Caki2 (cell line): ENCODE data around the gene AFMID. TPM values are rescaled to one million over a fixed set of nuclear protein-coding genes. Genes with fewer than 3 reads are reported as not detected.
"Not testable (repeated sequence)": the region's sequence is repeated elsewhere in the genome, so short reads cannot be mapped to it uniquely, and the experiment has no call there.

Source experiments
- DNase-seq: peaks from one replicate; pipeline ENCODE4 v3.0.0-alpha.2; 2015; ENCODE audit warnings: low read depth
- in situ Hi-C: cut with HindIII; loops from 2 replicates; pipeline ENCODE4 v1.10.0; 2016; ENCODE audit warnings: low sequenced_read_pairs, low pct_unique_long_range_greater_than_20kb, mixed read lengths
- total RNA-seq: library from RNA; depleted of rRNA; stranded (reverse); fragments of >200 nt; shearing (Covaris generic); gene quantifications from 2 replicates; pipeline ENCODE4 v1.2.3, GENCODE V29; 2014; ENCODE audit warnings: low replicate concordance

Gene AFMID
- total RNA-seq, 1 experiment from 2014 or later = 41.1 TPM

DNA sequence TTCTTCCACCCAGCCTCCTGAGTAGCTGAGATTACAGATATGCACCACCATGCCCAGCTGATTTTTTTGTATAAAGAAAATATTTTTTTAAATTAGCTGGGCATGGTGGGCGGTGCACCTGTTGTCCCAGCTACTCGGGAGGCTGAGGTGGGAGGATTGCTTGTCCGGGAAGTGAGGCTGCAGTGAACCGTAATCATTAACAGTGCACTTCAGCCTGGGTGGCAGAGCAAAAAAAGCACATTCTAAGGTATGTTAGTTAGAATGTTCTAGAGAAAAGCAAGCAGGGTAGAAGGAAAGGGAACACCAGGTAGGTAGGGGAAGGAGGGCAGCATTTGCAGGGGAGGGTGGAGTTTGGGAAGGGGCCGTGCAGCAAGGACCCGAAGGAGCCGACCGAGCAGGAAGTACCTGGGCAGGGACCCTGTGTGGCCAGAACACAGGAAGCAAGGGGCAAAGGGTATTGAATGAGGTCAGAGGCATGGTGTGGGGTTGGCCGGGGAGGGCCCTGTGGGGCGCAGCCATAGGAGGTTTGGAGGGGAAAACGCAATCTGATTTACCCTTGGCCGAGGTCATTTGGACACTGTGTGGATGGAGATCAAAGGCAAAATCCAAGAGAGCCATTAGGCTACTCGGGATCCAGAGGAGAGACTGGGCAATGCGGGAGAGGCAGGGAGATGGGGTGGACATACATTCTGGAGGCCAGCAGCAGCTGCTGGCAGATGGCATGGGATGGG lies 38.7 kb upstream of the AFMID start:
- DNase-seq = no peak
- in situ Hi-C loops = no loop called here

DNA sequence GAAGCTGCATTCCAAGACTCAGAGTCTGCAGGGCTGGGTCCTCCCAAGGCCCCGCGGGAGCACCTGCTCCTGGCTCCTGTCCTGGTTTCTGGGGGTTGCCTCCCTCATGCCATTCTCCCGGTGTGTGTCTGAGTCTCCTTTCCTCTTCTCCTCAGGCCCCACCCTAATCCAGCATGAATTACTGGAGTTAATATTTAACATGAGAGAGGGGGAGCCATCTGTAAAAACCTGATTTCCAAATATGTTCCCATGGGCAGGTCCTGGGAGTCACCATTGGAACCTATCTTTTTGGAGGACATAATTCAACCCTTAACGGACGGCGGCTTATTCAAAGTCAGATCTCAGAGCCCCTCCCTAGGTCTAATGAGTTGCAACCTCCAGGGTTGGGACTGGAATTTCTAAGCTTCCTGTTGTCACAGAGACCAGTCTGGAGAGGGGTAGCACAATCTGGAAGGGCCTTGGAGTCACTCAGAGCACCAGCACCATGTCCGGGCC lies 35.6 kb upstream of the AFMID start:
- peak; percentile 75 for DNase-seq
- in situ Hi-C loops = no loop called here

DNA sequence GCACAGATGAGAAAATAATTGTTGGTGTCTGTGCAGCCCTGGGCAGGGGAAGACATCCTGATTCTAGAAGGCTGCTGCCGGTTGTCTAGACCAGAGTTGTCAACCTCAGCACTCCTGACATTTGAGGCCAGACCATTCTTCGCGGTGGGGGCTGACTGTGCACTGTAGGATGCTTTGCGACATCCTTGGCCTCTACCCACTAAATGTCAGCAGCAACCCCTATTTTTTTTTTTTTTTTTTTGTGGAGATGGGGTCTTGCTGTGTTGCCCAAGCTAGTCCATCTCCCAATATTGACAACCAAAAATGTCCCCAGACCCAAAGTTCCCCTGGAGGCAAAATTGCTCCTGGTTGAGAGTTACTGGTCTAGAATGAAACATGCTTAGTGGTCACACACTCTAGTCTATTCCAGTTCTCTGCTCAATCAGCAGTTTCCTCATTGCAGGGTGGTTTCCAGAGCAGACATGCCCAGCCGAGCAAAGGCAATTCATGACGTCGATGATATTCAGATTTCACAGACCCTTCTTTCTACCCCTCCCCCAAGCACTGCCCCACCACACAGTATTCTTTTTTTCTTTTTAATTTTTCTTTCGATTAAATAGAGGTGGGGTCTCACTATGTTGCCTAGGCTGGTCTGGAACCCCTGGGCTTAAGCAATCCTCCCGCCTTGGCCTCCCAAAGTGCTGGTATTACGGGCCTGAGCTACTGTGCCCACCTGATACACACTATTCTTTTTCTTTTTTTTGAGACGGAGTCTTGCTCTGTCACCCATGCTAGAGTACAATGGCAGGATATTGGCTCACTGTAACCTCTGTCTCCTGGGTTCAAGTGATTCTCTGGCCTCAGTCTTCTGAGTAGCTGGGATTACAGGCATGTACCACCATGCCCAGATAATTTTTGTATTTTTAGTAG lies 32.0 kb upstream of the AFMID start:
- no peak for DNase-seq
- in situ Hi-C loops = no loop called here

DNA sequence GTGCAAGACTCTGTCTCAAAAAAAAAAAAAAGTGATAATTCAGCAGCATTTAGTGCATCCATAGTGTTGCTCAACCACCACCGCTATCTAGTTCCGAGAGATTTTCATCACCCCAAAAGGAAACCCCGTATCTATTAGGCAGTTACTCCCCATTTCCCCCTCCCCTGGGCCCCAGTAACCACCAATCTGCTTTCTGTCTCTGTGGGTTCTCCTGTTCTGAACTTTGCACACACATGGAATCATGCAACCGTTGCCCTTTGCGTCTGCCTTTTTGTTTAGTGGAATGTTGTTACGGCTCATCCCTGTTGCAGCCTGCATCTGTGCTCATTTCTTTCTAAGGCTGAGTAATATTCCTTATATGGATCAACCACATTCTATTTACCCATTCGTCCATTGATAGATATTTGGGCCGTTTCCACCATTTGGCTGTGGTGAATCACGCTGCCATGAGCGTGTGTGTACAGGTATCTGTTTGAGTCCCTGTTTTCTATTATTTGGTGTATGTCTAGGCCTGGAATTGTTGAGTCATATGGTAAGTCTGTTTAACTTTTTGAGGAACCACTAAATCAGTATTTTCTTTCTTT lies 27.5 kb upstream of the AFMID start:
- no peak for DNase-seq
- in situ Hi-C loops = no loop called here

DNA sequence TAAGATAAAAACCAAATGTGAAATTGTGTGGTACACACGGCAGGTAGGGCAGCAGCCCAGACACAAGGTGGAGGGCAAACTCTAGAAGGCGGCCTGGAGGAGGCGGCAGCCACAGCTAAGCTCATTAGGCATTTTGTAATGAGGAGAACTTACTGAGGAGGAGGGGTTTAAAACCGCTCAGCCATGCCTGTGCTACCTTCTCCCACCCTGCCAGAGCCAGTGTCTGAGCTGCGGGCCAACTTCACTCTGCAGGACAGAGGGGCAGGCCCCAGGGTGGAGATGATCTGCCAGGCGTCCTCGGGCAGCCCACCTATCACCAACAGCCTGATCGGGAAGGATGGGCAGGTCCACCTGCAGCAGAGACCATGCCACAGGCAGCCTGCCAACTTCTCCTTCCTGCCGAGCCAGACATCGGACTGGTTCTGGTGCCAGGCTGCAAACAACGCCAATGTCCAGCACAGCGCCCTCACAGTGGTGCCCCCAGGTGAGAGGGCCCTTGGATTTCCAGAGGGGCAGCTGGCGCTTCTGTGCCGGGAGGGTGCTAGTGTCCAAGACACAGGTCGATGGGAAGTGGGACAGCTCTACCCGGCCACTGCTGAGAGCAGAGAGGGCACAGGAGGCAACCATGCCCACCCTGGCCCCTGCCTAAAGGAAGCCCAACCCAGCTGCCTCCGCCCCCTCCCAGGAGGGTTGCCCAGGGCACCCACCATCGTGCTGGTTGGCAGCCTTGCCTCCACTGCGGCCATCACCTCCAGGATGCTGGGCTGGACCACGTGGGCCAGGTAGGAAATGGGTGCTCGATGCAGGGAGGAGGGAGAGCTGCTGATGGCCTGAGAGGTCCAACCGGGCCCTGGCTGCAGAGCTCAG lies 23.0 kb upstream of the AFMID start:
- no peak for DNase-seq
- in situ Hi-C loops = no loop called here

DNA sequence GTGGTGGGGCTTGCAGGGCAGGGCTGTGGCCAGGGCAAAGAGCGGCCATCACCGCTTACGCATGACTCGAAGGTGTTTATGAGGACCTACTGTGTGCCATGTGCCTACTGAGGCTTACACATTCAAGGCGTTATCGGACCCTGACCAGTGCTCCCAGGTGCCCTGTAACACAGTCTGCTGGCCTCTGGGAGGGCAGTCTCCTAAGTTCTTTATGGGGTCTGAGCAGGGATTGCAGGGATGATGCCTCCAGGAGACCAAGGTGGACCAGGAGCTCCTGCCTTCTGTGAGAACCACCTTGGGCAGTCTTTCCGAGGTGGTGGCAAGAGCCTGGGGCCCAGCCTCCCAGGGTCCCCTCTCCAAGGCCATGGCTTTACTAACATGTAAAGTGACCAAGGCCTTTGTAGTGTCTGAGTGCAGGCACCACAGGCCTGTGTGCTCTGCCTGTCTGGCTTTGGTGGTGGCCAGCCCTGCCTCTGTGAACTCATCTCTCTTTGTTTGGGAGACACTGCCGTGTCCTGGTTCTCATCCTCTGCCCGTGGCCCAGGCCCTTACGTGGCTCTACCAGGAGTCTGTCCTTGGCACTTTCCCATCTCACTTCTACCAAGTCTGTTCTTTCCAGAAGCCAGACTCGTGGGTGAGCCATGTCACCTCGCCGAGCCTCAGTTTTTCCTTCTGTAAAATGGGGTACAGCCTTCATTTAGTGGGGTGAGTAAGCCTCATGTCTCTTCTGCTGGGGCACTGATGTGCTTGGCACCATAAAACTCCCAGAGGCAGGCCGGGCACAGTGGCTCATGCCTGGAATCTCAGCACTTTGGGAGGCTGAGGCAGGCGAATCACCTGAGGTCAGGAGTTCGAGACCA lies 22.2 kb upstream of the AFMID start:
- DNase-seq = no peak
- in situ Hi-C loops = no loop called here

DNA sequence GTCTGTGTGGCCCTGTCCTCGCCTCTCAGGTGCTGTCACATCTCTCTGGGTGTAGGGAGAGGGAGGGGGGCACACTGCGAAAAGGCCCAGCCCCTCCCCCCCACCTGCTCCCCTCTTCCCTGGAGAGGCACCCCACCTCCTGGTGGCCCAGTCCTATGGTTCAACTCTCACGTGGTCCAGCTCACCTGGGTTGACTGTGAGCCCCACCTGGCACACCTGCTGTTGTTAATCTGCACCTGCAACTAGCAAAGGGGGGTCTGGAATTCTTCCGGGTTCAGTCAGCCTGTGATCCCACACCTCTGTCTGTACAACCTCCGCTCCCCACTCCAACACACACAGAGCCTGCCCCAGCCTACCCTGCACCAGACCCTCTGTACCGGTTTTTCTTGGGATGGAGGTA lies 20.7 kb upstream of the AFMID start:
- in situ Hi-C loops = no loop called here

DNA sequence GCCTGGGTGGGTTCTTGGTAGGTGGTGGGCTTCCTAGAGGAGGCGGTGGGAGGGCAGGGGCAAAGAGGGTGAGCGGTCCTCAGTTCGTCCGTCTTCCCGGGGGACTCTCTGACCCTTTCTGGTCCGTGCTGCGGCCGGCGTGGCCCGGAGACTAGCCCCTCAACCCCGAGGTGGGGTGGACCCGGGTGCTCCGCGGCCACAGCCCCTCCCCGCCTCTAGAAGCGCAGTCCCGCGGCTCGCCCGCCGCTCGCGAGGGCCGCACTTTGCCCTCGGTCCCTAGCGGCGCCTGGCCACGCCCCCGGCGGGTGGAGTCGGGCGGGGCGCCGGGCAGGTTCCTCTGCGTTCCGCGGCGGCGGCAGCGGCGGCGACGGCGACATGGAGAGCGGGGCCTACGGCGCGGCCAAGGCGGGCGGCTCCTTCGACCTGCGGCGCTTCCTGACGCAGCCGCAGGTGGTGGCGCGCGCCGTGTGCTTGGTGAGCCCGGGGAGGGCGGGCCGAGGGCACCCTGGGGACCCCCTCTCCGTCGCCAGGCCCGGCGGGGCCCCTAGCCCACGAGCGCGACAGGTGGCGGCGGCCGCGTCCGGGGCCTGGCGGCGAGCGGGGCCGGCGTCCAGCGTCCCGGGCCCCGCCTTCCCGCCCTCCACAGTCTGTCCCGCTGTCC lies 18.8 kb upstream of the AFMID start, which contains the start of gene SYNGR2:
Gene SYNGR2, plus strand, starts transcription at position 340 of the 661 bp plus-strand sequence. Its CDS starts 36 bp downstream, at position 376.
- peak; percentile 78 for DNase-seq
- in situ Hi-C loops = no loop called here

More for the DNA sequence above, 20.7 kb upstream of the AFMID start:
- no peak for DNase-seq

DNA sequence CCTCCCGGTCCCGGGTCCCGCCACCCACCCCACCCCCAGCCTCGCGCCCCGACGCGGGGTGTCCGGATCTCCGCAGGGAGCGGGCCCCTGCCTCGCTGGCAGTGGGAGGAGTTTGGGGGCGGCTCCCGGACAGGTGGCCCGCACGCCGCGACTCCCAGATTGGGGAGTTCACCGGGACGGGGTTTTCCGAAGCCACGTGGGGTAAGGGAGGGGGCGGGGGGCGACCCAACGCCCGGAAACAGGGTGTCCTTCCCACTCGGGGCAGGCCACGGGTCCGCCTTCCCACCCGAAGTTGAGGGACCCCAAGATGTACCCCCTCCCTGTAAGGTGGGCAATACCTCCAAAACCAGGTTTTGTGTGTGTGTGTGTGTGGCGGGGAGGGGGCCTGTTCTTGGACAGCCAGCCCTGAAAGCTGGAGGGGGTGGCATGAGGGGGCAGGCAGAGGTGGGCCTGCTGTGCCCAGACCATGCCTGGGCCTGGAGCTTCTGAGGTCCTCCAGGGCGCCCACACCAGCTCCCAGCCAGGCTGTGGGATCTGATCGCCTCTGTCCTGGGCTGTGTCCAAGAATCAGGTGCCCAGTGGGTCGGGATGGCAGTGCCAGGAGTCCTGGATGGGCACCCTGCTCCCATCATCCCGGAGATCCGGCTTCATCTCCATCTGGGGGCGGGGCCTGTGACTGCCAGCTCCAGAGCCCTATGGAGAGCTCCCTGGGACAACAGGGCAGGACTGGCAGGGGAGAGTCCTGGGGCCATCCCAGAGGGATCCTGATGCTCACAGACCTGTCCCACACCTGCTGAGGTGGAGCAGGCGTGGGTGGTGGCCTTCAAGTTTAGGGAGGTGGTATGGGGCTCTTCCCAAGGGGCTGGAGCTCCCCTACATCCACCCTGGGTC lies 18.0 kb upstream of the AFMID start:
- in situ Hi-C loops = no loop called here
- DNase-seq = peak; percentile 75

DNA sequence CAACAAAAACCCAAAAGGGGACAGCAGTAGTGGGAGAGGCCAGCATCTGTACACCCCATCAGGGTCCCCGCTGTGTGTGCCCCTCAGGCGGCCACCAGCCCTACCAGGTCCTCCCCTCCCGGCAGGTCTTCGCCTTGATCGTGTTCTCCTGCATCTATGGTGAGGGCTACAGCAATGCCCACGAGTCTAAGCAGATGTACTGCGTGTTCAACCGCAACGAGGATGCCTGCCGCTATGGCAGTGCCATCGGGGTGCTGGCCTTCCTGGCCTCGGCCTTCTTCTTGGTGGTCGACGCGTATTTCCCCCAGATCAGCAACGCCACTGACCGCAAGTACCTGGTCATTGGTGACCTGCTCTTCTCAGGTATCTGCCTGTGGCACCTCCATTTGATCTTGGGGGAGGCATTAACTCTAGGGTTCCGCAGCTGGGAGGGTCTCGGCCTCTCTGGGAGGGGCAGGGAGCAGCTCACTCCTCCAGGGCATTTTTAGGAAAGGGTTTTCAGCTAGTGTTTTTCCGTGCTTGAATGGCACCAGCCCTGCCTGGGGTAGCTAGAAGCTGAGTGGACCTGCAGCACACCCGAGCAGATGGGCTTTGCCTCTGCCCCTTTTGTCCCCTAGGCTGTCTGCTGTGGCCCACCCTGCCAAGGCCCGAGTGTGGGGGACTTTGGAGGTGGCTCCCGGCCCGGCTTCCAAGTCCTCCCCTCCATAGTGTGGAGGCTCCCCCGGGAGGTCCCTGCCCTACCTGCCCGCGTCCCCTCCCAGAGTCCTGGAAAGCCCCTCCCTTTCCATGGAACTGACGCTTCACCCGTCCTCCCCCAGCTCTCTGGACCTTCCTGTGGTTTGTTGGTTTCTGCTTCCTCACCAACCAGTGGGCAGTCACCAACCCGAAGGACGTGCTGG lies 16.2 kb upstream of the AFMID start:
- in situ Hi-C loops = no loop called here
- DNase-seq = no peak

DNA sequence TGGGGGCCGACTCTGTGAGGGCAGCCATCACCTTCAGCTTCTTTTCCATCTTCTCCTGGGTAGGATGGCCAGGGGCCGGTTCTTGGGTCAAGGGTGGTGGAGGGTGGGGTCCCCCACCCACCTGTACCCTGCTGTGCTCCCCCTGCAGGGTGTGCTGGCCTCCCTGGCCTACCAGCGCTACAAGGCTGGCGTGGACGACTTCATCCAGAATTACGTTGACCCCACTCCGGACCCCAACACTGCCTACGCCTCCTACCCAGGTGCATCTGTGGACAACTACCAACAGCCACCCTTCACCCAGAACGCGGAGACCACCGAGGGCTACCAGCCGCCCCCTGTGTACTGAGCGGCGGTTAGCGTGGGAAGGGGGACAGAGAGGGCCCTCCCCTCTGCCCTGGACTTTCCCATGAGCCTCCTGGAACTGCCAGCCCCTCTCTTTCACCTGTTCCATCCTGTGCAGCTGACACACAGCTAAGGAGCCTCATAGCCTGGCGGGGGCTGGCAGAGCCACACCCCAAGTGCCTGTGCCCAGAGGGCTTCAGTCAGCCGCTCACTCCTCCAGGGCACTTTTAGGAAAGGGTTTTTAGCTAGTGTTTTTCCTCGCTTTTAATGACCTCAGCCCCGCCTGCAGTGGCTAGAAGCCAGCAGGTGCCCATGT lies 15.4 kb upstream of the AFMID start:
- in situ Hi-C loops, DNase-seq: not testable (repeated sequence)

DNA sequence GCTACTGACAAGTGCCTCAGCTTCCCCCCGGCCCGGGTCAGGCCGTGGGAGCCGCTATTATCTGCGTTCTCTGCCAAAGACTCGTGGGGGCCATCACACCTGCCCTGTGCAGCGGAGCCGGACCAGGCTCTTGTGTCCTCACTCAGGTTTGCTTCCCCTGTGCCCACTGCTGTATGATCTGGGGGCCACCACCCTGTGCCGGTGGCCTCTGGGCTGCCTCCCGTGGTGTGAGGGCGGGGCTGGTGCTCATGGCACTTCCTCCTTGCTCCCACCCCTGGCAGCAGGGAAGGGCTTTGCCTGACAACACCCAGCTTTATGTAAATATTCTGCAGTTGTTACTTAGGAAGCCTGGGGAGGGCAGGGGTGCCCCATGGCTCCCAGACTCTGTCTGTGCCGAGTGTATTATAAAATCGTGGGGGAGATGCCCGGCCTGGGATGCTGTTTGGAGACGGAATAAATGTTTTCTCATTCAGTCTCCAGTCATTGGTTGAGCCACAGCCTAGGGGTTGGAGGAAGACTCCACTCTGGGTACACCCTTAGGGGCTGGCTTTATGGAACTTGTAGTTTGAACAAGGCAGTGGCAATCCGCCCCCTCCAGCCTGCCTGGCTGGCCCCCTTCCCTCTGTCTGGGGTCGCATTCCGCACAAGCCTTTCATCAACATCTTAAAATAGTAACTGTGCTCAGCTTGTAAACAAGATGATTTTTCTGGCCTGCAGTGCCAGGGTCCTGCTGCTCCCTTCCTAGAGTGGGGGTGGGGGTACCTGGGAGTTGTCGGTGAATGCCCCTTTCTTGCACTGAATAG lies 14.7 kb upstream of the AFMID start:
- peak; percentile 41 for DNase-seq
- in situ Hi-C loops = no loop called here

DNA sequence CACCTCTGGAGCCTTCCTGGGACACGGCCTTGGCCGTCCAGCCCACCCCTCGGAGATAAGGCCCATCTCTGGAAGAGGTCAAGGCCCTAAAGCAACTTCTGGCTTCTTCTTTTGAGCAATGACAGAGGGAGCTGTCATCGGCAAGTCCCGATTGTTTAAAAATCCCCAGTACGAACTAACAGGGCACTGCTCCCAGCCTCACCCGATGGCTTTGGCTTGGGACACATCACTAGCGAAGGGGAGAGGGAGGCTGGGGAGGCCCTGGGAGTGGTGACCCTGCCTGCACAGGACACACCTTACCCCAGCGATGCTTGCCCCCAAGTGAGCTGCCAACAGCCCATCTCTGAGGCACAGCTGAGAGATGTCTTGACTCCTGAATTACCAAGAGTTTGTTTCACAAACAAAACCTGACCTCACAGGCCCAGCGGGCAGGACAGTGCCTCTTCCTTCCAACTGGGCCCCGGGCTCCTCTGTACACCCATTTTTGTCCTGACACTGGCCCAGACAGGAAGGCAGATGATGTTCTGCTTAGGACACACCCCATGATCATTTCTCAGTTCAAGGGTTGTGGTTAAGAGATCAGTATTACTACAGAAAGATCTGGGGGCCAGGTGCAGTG lies 14.0 kb upstream of the AFMID start:
- in situ Hi-C loops = no loop called here
- DNase-seq = no peak
